Hepatocyte (in vitro differentiated cells): Measurements from ENCODE around the gene KLHL24. TPM values are rescaled to one million over a fixed set of nuclear protein-coding genes. Genes with fewer than 3 reads are reported as not detected.

Experiments used
- polyA plus RNA-seq: library from polyadenylated mRNA; unstranded; fragments of >200 nt; fragmentation: Nextera tagmentation; extraction: Ambion mirVana; gene quantifications from 2 replicates; pipeline ENCODE4 v1.2.1, GENCODE V29; 2016
- total RNA-seq: library from RNA; depleted of rRNA; stranded (reverse); fragments of >200 nt; gene quantifications from 2 replicates; pipeline ENCODE4 v1.2.3, GENCODE V29; 2014

Gene KLHL24
- total and polyA plus RNA-seq, 2 experiments from 2014 or later = 29.6 to 107 TPM

Other genes with a start within 250 kb of the KLHL24 start
- gene MCF2L2, start 207.0 kb upstream of the KLHL24 start, total RNA-seq = 0.40 and 0.63 TPM in 2 replicates
- 0.10 and 0.17 TPM in 2 replicates for gene MCF2L2, start 207.0 kb upstream of the KLHL24 start, polyA plus RNA-seq
- gene KLHL6, start 79.9 kb upstream of the KLHL24 start, total RNA-seq = 0.16 and 0.17 TPM in 2 replicates
- gene KLHL6, start 79.9 kb upstream of the KLHL24 start, polyA plus RNA-seq = 0.04 TPM in 1 of 2 replicates, not detected in the other
- gene YEATS2, start 62.2 kb downstream of the KLHL24 start, total RNA-seq = 19.9 and 21.5 TPM in 2 replicates
- 9.8 and 12.5 TPM in 2 replicates for gene YEATS2, start 62.2 kb downstream of the KLHL24 start, polyA plus RNA-seq
- gene MAP6D1, start 190.0 kb downstream of the KLHL24 start, total RNA-seq = 0.50 TPM in 1 of 2 replicates, not detected in the other
- 2.0 and 3.4 TPM in 2 replicates for gene MAP6D1, start 190.0 kb downstream of the KLHL24 start, polyA plus RNA-seq
- 32.3 and 35.2 TPM in 2 replicates for gene PARL, start 249.3 kb downstream of the KLHL24 start, total RNA-seq
- 47.9 and 71.4 TPM in 2 replicates for gene PARL, start 249.3 kb downstream of the KLHL24 start, polyA plus RNA-seq